Mesendoderm (in vitro differentiated cells): ENCODE data around the gene IGFL4.

Source experiments
- DNase-seq: peaks from one replicate; pipeline ENCODE4 v3.0.0; 2013
- H2AK5ac ChIP-seq: 2 replicates; pipeline ENCODE4 v1.6.1; 2013; ENCODE audit warnings: low read length, inconsistent platforms
- H2BK120ac ChIP-seq: 2 replicates; pipeline ENCODE4 v1.6.1; 2013; ENCODE audit warnings: low read depth, mild to moderate bottlenecking, low read length, moderate library complexity, mixed read lengths
- H2BK15ac ChIP-seq: replicated peaks from 2 replicates; pipeline ENCODE4 v1.6.1; 2013; ENCODE audit warnings: low read depth, mild to moderate bottlenecking, moderate library complexity
- H2BK5ac ChIP-seq: 2 replicates; pipeline ENCODE4 v1.6.1; 2013; ENCODE audit warnings: low read length, inconsistent platforms
- H3K18ac ChIP-seq: 2 replicates; pipeline ENCODE4 v1.6.1; 2013; ENCODE audit warnings: mild to moderate bottlenecking, low read length, mixed read lengths
- H3K23ac ChIP-seq: one replicate; pipeline ENCODE4 v1.6.1; 2013; ENCODE audit warnings: low read length
- H3K27ac ChIP-seq: 2 replicates; pipeline ENCODE4 v1.5.1; 2013; ENCODE audit warnings: low read depth, mild to moderate bottlenecking, inconsistent platforms, low read length, moderate library complexity
- H3K27me3 ChIP-seq: 2 replicates; pipeline ENCODE4 v1.6.1; 2013; ENCODE audit warnings: low read length, control low read depth, mild to moderate bottlenecking, inconsistent platforms; ENCODE audit not compliant: insufficient read depth, poor library complexity
- H3K36me3 ChIP-seq: 2 replicates; pipeline ENCODE4 v1.6.1; 2013; ENCODE audit warnings: low read length, inconsistent platforms; ENCODE audit not compliant: control insufficient read depth, insufficient read depth
- H3K4ac ChIP-seq: one replicate; pipeline ENCODE4 v1.6.1; 2013; ENCODE audit warnings: low read depth, mild to moderate bottlenecking, low read length, moderate library complexity
- H3K4me1 ChIP-seq: 2 replicates; pipeline ENCODE4 v1.6.1; 2013; ENCODE audit warnings: low read depth, low read length, inconsistent platforms; ENCODE audit not compliant: control insufficient read depth
- H3K4me2 ChIP-seq: 2 replicates; pipeline ENCODE4 v1.6.1; 2013; ENCODE audit warnings: low read length
- H3K4me3 ChIP-seq: 2 replicates; pipeline ENCODE4 v1.5.1; 2013; ENCODE audit warnings: mild to moderate bottlenecking, low read length
- H3K56ac ChIP-seq: one replicate; pipeline ENCODE4 v1.6.1; 2013; ENCODE audit warnings: low read length
- H3K79me1 ChIP-seq: 2 replicates; pipeline ENCODE4 v1.6.1; 2013; ENCODE audit warnings: low read length, inconsistent platforms
- H3K79me2 ChIP-seq: 2 replicates; pipeline ENCODE4 v1.6.1; 2013; ENCODE audit warnings: mild to moderate bottlenecking, low read length; ENCODE audit not compliant: control insufficient read depth, insufficient read depth
- H3K9ac ChIP-seq: 2 replicates; pipeline ENCODE4 v1.6.1; 2013; ENCODE audit warnings: low read length, inconsistent platforms
- H4K5ac ChIP-seq: one replicate; pipeline ENCODE4 v1.6.1; 2013; ENCODE audit warnings: low read length
- H4K8ac ChIP-seq: one replicate; pipeline ENCODE4 v1.6.1; 2013; ENCODE audit warnings: low read depth, mild to moderate bottlenecking, control low read depth, low read length, moderate library complexity
- WGBS: extraction: QIAGEN DNeasy Blood & Tissue Kit; methylation state at CpG from one replicate; pipeline ENCODE4 v1.1.7; 2013; ENCODE audit warnings: low lambda C conversion rate, missing lambda C conversion rate; ENCODE audit not compliant: insufficient coverage; ENCODE audit errors: extremely low coverage; 5-methylcytosine and 5-hydroxymethylcytosine counted together

IGFL4 gene

GRCh38 chr19:46067691-46068090, 26.9 kb upstream of the IGFL4 start:
- H2BK5ac ChIP-seq = no peak overlapping the region
- no peak overlapping the region for H3K56ac ChIP-seq
- H2BK120ac ChIP-seq = no peak overlapping the region
- H3K4me2 ChIP-seq = no peak overlapping the region
- no peaks in the 10 kb centered on the region for H3K79me2 ChIP-seq
- H3K18ac ChIP-seq = no peak overlapping the region
- no peak overlapping the region for H3K4me3 ChIP-seq
- no peak overlapping the region for H2AK5ac ChIP-seq
- no peak overlapping the region for H3K27ac ChIP-seq
- no peak overlapping the region for H4K5ac ChIP-seq
- no peaks in the 10 kb centered on the region for H3K36me3 ChIP-seq
- no peak overlapping the region for H4K8ac ChIP-seq
- WGBS = no CpG with 5 or more reads among the region's 1 CpG
- no peak for DNase-seq
- H3K9ac ChIP-seq = no peak overlapping the region
- H3K27me3 ChIP-seq = no peaks in the 10 kb centered on the region
- H3K4ac ChIP-seq = no peak overlapping the region
- no peaks in the 10 kb centered on the region for H3K79me1 ChIP-seq
- no peak overlapping the region for H2BK15ac ChIP-seq
- H3K23ac ChIP-seq = no peak overlapping the region
- no peaks in the 10 kb centered on the region for H3K4me1 ChIP-seq

- H3K36me3 ChIP-seq = no peaks in the 10 kb centered on the region
- no peaks in the 10 kb centered on the region for H3K79me1 ChIP-seq
- H3K9ac ChIP-seq = no peak overlapping the region
- no CpG with 5 or more reads among the region's 1 CpG for WGBS
- no peak overlapping the region for H2BK15ac ChIP-seq
- H3K4me1 ChIP-seq = no peaks in the 10 kb centered on the region
- H4K8ac ChIP-seq = no peak overlapping the region
- no peak overlapping the region for H3K18ac ChIP-seq
- no peak overlapping the region for H3K27ac ChIP-seq
- no peak overlapping the region for H2AK5ac ChIP-seq
- no peaks in the 10 kb centered on the region for H3K79me2 ChIP-seq
- H3K27me3 ChIP-seq = no peaks in the 10 kb centered on the region
- no peak overlapping the region for H2BK5ac ChIP-seq
- H2BK120ac ChIP-seq = no peak overlapping the region
- H4K5ac ChIP-seq = no peak overlapping the region
- no peak overlapping the region for H3K56ac ChIP-seq
- no peak overlapping the region for H3K4me2 ChIP-seq
- no peak for DNase-seq
- H3K4ac ChIP-seq = no peak overlapping the region
- no peak overlapping the region for H3K4me3 ChIP-seq
- no peak overlapping the region for H3K23ac ChIP-seq
Measured at GRCh38 chr19:46066471-46066870, 25.7 kb upstream of the IGFL4 start.

GRCh38 chr19:46065486-46066071, 24.8 kb upstream of the IGFL4 start:
- no peak overlapping the region for H2BK5ac ChIP-seq
- no peak overlapping the region for H3K4ac ChIP-seq
- DNase-seq = no peak
- H3K27me3 ChIP-seq = no peaks in the 10 kb centered on the region
- H3K56ac ChIP-seq = no peak overlapping the region
- H4K5ac ChIP-seq = no peak overlapping the region
- H3K4me3 ChIP-seq = no peak overlapping the region
- no peak overlapping the region for H2BK15ac ChIP-seq
- no peak overlapping the region for H4K8ac ChIP-seq
- H2AK5ac ChIP-seq = no peak overlapping the region
- WGBS = no CpG with 5 or more reads among the region's 7 CpGs
- no peak overlapping the region for H3K27ac ChIP-seq
- H3K79me2 ChIP-seq = no peaks in the 10 kb centered on the region
- no peak overlapping the region for H3K23ac ChIP-seq
- H3K4me2 ChIP-seq = no peak overlapping the region
- no peak overlapping the region for H2BK120ac ChIP-seq
- H3K9ac ChIP-seq = no peak overlapping the region
- H3K36me3 ChIP-seq = no peaks in the 10 kb centered on the region
- no peaks in the 10 kb centered on the region for H3K79me1 ChIP-seq
- no peaks in the 10 kb centered on the region for H3K4me1 ChIP-seq
- H3K18ac ChIP-seq = no peak overlapping the region

- H3K18ac ChIP-seq = no peak overlapping the region
- no peak overlapping the region for H2BK15ac ChIP-seq
- no peak overlapping the region for H3K23ac ChIP-seq
- H4K8ac ChIP-seq = no peak overlapping the region
- H3K79me1 ChIP-seq = no peaks in the 10 kb centered on the region
- no peak overlapping the region for H3K9ac ChIP-seq
- no peak overlapping the region for H3K56ac ChIP-seq
- H2BK120ac ChIP-seq = no peak overlapping the region
- no peak for DNase-seq
- H3K4ac ChIP-seq = no peak overlapping the region
- H3K27ac ChIP-seq = no peak overlapping the region
- H3K79me2 ChIP-seq = no peaks in the 10 kb centered on the region
- H4K5ac ChIP-seq = no peak overlapping the region
- no peak overlapping the region for H3K4me2 ChIP-seq
- WGBS = no CpG with 5 or more reads among the region's 3 CpGs
- no peak overlapping the region for H2AK5ac ChIP-seq
- no peaks in the 10 kb centered on the region for H3K27me3 ChIP-seq
- H3K4me1 ChIP-seq = no peaks in the 10 kb centered on the region
- no peak overlapping the region for H2BK5ac ChIP-seq
- no peak overlapping the region for H3K4me3 ChIP-seq
- no peaks in the 10 kb centered on the region for H3K36me3 ChIP-seq
Measured at GRCh38 chr19:46063201-46063600, 22.4 kb upstream of the IGFL4 start.

GRCh38 chr19:46060012-46060411, 19.2 kb upstream of the IGFL4 start:
- Histone ChIP-seq H3K79me1 (no peaks in the 10 kb centered on the region), H3K18ac (no peak overlapping the region), H3K27ac (no peak overlapping the region), H3K36me3 (no peaks in the 10 kb centered on the region), H3K9ac (no peak overlapping the region), H3K23ac (no peak overlapping the region), H3K4me1 (no peaks in the 10 kb centered on the region), H3K56ac (no peak overlapping the region), H2BK15ac (no peak overlapping the region), H4K8ac (no peak overlapping the region), H3K4me3 (no peak overlapping the region), H2BK5ac (no peak overlapping the region), H3K79me2 (no peaks in the 10 kb centered on the region), H3K4ac (no peak overlapping the region), H3K27me3 (peaks cover 3% of the 10 kb centered on the region), H3K4me2 (no peak overlapping the region), H2BK120ac (no peak overlapping the region), H2AK5ac (no peak overlapping the region), H4K5ac (no peak overlapping the region)
- no peak for DNase-seq
- no CpG with 5 or more reads among the region's 2 CpGs for WGBS

- Histone ChIP-seq H3K23ac (no peak overlapping the region), H3K4ac (no peak overlapping the region), H3K27ac (no peak overlapping the region), H2BK15ac (no peak overlapping the region), H3K9ac (no peak overlapping the region), H3K4me1 (no peaks in the 10 kb centered on the region), H2BK5ac (no peak overlapping the region), H4K5ac (no peak overlapping the region), H4K8ac (no peak overlapping the region), H3K4me3 (no peak overlapping the region), H3K36me3 (no peaks in the 10 kb centered on the region), H3K79me1 (no peaks in the 10 kb centered on the region), H3K18ac (no peak overlapping the region), H3K27me3 (peaks cover 4% of the 10 kb centered on the region), H2BK120ac (no peak overlapping the region), H3K4me2 (no peak overlapping the region), H3K79me2 (no peaks in the 10 kb centered on the region), H3K56ac (no peak overlapping the region), H2AK5ac (no peak overlapping the region)
- no CpG with 5 or more reads among the region's 3 CpGs for WGBS
- DNase-seq = no peak
Measured at GRCh38 chr19:46058778-46059177, 18.0 kb upstream of the IGFL4 start.
